K562 (cell line): Measurements from ENCODE around the gene SLC25A45. TPM values are rescaled to one million over a fixed set of nuclear protein-coding genes. Genes with fewer than 3 reads are reported as not detected.

Experiments used
- ATAC-seq: fragments of 200-7000 bp; cut with Tn5 transposase; 3 replicates; pipeline ENCODE4 v1.9.1; 2020; ENCODE audit warnings: moderate library complexity
- BruUV-seq: library from RNA; stranded (reverse); fragments of 400-500 nt; replicated peaks from 2 replicates; lab custom pipeline; 2021; lab: Mats Ljungman, UMichigan
- CTCF ChIA-PET: fragments of 300-600 bp; formaldehyde crosslinking; extraction: SDS; loops from one replicate; lab custom pipeline; 2021; ENCODE audit warnings: low intra/inter-chr PET ratio; lab: Yijun Ruan, JAX
- POLR2A ChIA-PET: fragments of 300-600, 350-650 bp; sonication (Branson Sonifier 250); formaldehyde crosslinking; extraction: SDS; loops from one replicate; lab custom pipeline; 2021; ENCODE audit warnings: antibody characterized with exemption, inconsistent platforms; lab: Yijun Ruan, JAX
- DNase-seq, 4 experiments: peaks; one replicate each; pipeline versions ENCODE4 v3.0.0 to v3.0.0-alpha.2; 2011 to 2018; ENCODE audit warnings: low spot score in 3 of 4, mixed read lengths in 3 of 4; ENCODE audit errors: extremely low read depth in 1 of 4
- FAIRE-seq: peaks from 2 replicates; lab custom pipeline; 2011; peaks lifted over from hg19 to GRCh38; lab: Jason Lieb, UNC
- H2AFZ ChIP-seq: 2 replicates; pipeline ENCODE4 v1.6.0; 2011; ENCODE audit warnings: low read depth, low read length, control low read depth, inconsistent platforms
- H3K27ac ChIP-seq: fragments of 200-600 bp; 3 replicates; pipeline ENCODE4 v1.8.0; 2011; ENCODE audit warnings: low read depth, mild to moderate bottlenecking, control low read depth, inconsistent platforms, low read length, moderate library complexity, mixed read lengths; ENCODE audit errors: extremely low read depth
- H3K27me3 ChIP-seq, 2 experiments: fragments of 300-600 bp in 1 of 2; 2 replicates in 1 of 2; 3 replicates in 1 of 2; pipeline versions ENCODE4 v1.6.0 to v1.8.0; 2011; ENCODE audit warnings: inconsistent platforms in 2 of 2, low read length in 2 of 2, mild to moderate bottlenecking in 1 of 2, mixed read lengths in 1 of 2, moderate library complexity in 1 of 2; ENCODE audit not compliant: control insufficient read depth in 2 of 2, insufficient read depth in 2 of 2
- H3K36me3 ChIP-seq: fragments of 300-600 bp; 3 replicates; pipeline ENCODE4 v1.8.0; 2011; ENCODE audit warnings: mild to moderate bottlenecking, low read length, inconsistent platforms; ENCODE audit not compliant: control insufficient read depth, insufficient read depth
- H3K4me1 ChIP-seq, 2 experiments: fragments of 200-600 bp in 1 of 2; replicated peaks in 1 of 2; 2 replicates in 1 of 2; 3 replicates in 1 of 2; pipeline versions ENCODE4 v1.5.1 to v1.8.0; 2011; ENCODE audit warnings: inconsistent platforms in 2 of 2, low read length in 2 of 2, mild to moderate bottlenecking in 1 of 2, mixed read lengths in 1 of 2, moderate library complexity in 1 of 2; ENCODE audit not compliant: control insufficient read depth in 2 of 2, insufficient read depth in 2 of 2
- H3K4me2 ChIP-seq: 2 replicates; pipeline ENCODE4 v1.6.1; 2011; ENCODE audit warnings: low read length, control low read depth, inconsistent platforms, mixed read lengths; ENCODE audit not compliant: insufficient read depth
- H3K4me3 ChIP-seq: fragments of 200-600 bp; sonication (generic), shearing (Covaris generic); 2 replicates; pipeline ENCODE4 v1.5.1; 2016; ENCODE audit warnings: control low read depth, inconsistent platforms
- H3K79me2 ChIP-seq: fragments of 200-600 bp; 3 replicates; pipeline ENCODE4 v1.8.0; 2011; ENCODE audit warnings: low read length, inconsistent platforms; ENCODE audit not compliant: control insufficient read depth, insufficient read depth
- H3K9ac ChIP-seq, 2 experiments: 2 replicates each; pipeline versions ENCODE4 v1.6.0 to v1.6.1; 2011; ENCODE audit warnings: low read depth in 2 of 2, low read length in 2 of 2, control low read depth in 1 of 2, inconsistent platforms in 1 of 2, mild to moderate bottlenecking in 1 of 2, mixed read lengths in 1 of 2; ENCODE audit not compliant: insufficient read depth in 1 of 2
- H3K9me1 ChIP-seq: one replicate; pipeline ENCODE4 v1.6.0; 2011; ENCODE audit warnings: inconsistent platforms, mild to moderate bottlenecking, low read length, moderate library complexity; ENCODE audit not compliant: control insufficient read depth, insufficient read depth
- H3K9me3 ChIP-seq: replicated peaks from 2 replicates; pipeline ENCODE4 v1.5.1; 2011; ENCODE audit warnings: low read depth, low read length, inconsistent platforms; ENCODE audit not compliant: control insufficient read depth, insufficient read depth
- H4K20me1 ChIP-seq: replicated peaks from 2 replicates; pipeline ENCODE4 v1.6.1; 2011; ENCODE audit warnings: low read length, inconsistent platforms, mixed read lengths; ENCODE audit not compliant: control insufficient read depth, insufficient read depth
- BCOR ChIP-seq: fragments of 450-650 bp; IDR thresholded peaks from 2 replicates; pipeline ENCODE4 v1.6.1; 2016
- BRD4 ChIP-seq: fragments of 200-600 bp; sonication (generic); IDR thresholded peaks from 2 replicates; pipeline ENCODE4 v1.6.1; 2017; ENCODE audit warnings: inconsistent platforms
- FOXK1 ChIP-seq: sonication (generic); formaldehyde crosslinking; IDR thresholded peaks from 2 replicates; pipeline ENCODE4 v1.8.0; 2022; ENCODE audit warnings: missing genetic modification reagents, mild to moderate bottlenecking, borderline replicate concordance
- HOXB6 ChIP-seq: fragments of 250-450 bp; sonication (Bioruptor Pico); IDR thresholded peaks from 2 replicates; pipeline ENCODE4 v1.5.1; 2022; ENCODE audit warnings: mild to moderate bottlenecking, borderline replicate concordance
- KLF13 ChIP-seq: fragments of 450-650 bp; IDR thresholded peaks from 2 replicates; pipeline ENCODE4 v1.6.1; 2016; ENCODE audit warnings: missing genetic modification characterization, low read depth, mild to moderate bottlenecking, missing compliant biosample characterization, moderate library complexity, borderline replicate concordance
- MCM3 ChIP-seq: fragments of 450-650 bp; IDR thresholded peaks from 2 replicates; pipeline ENCODE4 v1.6.1; 2016
- POLR2G ChIP-seq: fragments of 200-400 bp; formaldehyde crosslinking; IDR thresholded peaks from 2 replicates; pipeline ENCODE4 v1.6.1; 2017; ENCODE audit warnings: low read depth, mild to moderate bottlenecking, antibody characterized with exemption, low read length, moderate library complexity
- PTRF ChIP-seq: fragments of 450-650 bp; IDR thresholded peaks from 2 replicates; pipeline ENCODE4 v1.6.1; 2016; ENCODE audit warnings: mild to moderate bottlenecking, missing genetic modification characterization, missing compliant biosample characterization
- RB1 ChIP-seq: fragments of 450-650 bp; IDR thresholded peaks from 2 replicates; pipeline ENCODE4 v1.6.1; 2017; ENCODE audit warnings: low read depth, mild to moderate bottlenecking
- RCOR1 ChIP-seq, 2 experiments: IDR thresholded peaks; 2 replicates each; pipeline ENCODE4 v1.6.1; 2012; ENCODE audit warnings: low read depth in 2 of 2, low read length in 2 of 2, borderline replicate concordance in 1 of 2, improper control_type of control experiment in 1 of 2
- SMAD1 ChIP-seq: fragments of 150-350 bp; IDR thresholded peaks from 2 replicates; pipeline ENCODE4 v1.6.1; 2014; ENCODE audit warnings: low read length, low read depth; ENCODE audit not compliant: partially characterized antibody
- TCF7L2 ChIP-seq: fragments of 150-350 bp; IDR thresholded peaks from 2 replicates; pipeline ENCODE4 v1.6.1; 2016; ENCODE audit warnings: low read depth, mild to moderate bottlenecking, low read length, moderate library complexity
- TEAD2 ChIP-seq: fragments of 450-650 bp; IDR thresholded peaks from 2 replicates; pipeline ENCODE4 v1.6.1; 2016; ENCODE audit warnings: missing genetic modification characterization, control low read depth, missing compliant biosample characterization
- TGIF2 ChIP-seq: sonication (generic); formaldehyde crosslinking; IDR thresholded peaks from 2 replicates; pipeline ENCODE4 v1.8.1; 2022; ENCODE audit warnings: mild to moderate bottlenecking, missing genetic modification reagents, moderate library complexity
- TRIM24 ChIP-seq, 2 experiments: fragments of 450-650 bp; IDR thresholded peaks; 2 replicates each; pipeline ENCODE4 v1.6.1; 2016
- YY1 ChIP-seq, 3 experiments: IDR thresholded peaks; 2 replicates each; pipeline ENCODE4 v1.6.1; 2011; ENCODE audit warnings: low read length in 2 of 3, mild to moderate bottlenecking in 2 of 3, moderate library complexity in 2 of 3, borderline replicate concordance in 1 of 3, control low read depth in 1 of 3, low read depth in 1 of 3; ENCODE audit not compliant: insufficient read depth in 3 of 3, insufficient replicate concordance in 2 of 3, control insufficient read depth in 1 of 3, insufficient read length in 1 of 3; ENCODE audit errors: extremely low read depth in 1 of 3
- ZEB2 ChIP-seq: fragments of 450-650 bp; IDR thresholded peaks from 2 replicates; pipeline ENCODE4 v1.6.1; 2016
- ZNF121 ChIP-seq: sonication (generic); formaldehyde crosslinking; conservative IDR thresholded peaks from 2 replicates; pipeline ENCODE4 v1.8.0; 2022; ENCODE audit warnings: missing genetic modification reagents
- ZNF217 ChIP-seq: sonication (generic); formaldehyde crosslinking; IDR thresholded peaks from 2 replicates; pipeline ENCODE4 v1.8.0; 2022; ENCODE audit warnings: mild to moderate bottlenecking, missing genetic modification reagents
- ZSCAN32 ChIP-seq: fragments of 450-650 bp; formaldehyde crosslinking; IDR thresholded peaks from 2 replicates; pipeline ENCODE4 v1.4.0; 2020; ENCODE audit warnings: mild to moderate bottlenecking, moderate library complexity
- WGBS: fragments of 100-300 bp; shearing (Covaris generic); methylation state at CpG from one replicate; pipeline ENCODE4 v1.1.6; 2016; ENCODE audit warnings: low coverage, mixed read lengths; ENCODE audit not compliant: insufficient coverage; ENCODE audit errors: missing lambda C conversion rate; 5-methylcytosine and 5-hydroxymethylcytosine counted together
- in situ Hi-C: fragments of 300-500 bp; cut with MboI; formaldehyde crosslinking; loops from 4 replicates; pipeline ENCODE4 v1.15.0; 2018; ENCODE audit warnings: inconsistent platforms, mixed read lengths
- intact Hi-C: fragments of 100-400 bp; cut with micrococcal nuclease; formaldehyde crosslinking; loops from 2 replicates; pipeline ENCODE4 v1.14.2; 2022
- polyA plus RNA-seq, 8 experiments: library from polyadenylated mRNA; depleted of rRNA in 4 of 8; stranded (reverse) in 5 of 8; unstranded in 3 of 8; fragments of >200 nt; fragmentation: Nextera tagmentation in 2 of 8; fragmentation: Illumina TruSeq in 1 of 8; extraction: Ambion mirVana in 2 of 8; extraction: Trizol in 1 of 8; gene quantifications; 2 replicates each; pipeline versions ENCODE4 v1.2.1 to v1.2.3, GENCODE V29; 2011 to 2014; ENCODE audit warnings: inconsistent platforms in 1 of 8, missing spikeins in 1 of 8
- total RNA-seq, 7 experiments: library from RNA; depleted of rRNA in 6 of 7; stranded (reverse); fragments of >200 nt in 6 of 7; fragmentation: Illumina TruSeq in 2 of 7; extraction: Trizol in 2 of 7; gene quantifications; 2 replicates each; pipeline versions ENCODE4 v1.2.1 to v1.2.3, GENCODE V29; 2011 to 2021; ENCODE audit warnings: low replicate concordance in 1 of 7
- TF ChIP-seq, protein P1 (sequence below): fragments of 450-650 bp; formaldehyde crosslinking; IDR thresholded peaks from 2 replicates; pipeline ENCODE4 v1.4.0; 2020; ENCODE audit warnings: mild to moderate bottlenecking, mixed read lengths
- TF ChIP-seq, protein P2 (sequence below): sonication (generic); formaldehyde crosslinking; IDR thresholded peaks from 2 replicates; pipeline ENCODE4 v1.9.0; 2022; ENCODE audit warnings: mild to moderate bottlenecking, missing genetic modification reagents

Gene SLC25A45
- total and polyA plus RNA-seq, 9 of the 15 experiments (the other 6 are each of a cell fraction or from before 2014, with no cell fraction given): 0.15 to 2.3 (median 0.68) TPM

DNA sequence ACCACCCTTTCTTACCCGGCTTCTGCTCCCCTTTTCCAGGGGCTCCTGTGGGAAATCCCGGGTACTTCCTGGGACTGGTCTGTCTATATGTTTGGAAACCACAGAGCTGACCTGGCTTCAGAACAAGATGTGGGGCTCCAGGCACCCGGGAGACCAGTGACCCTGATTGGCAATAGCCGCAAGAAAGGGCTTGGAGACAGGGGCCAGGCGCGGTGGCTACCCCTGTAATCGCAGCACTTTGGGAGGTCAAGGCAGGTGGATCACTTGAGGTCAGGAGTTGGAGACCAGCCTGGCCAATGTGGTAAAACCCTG, 37.0 kb upstream of the SLC25A45 start:
- Histone ChIP-seq H2AFZ (no peak overlapping the region), H3K4me3 (peak overlapping the region; percentile 43), H3K79me2 (peaks cover 78% of the 10 kb centered on the region), H3K9ac (peak overlapping the region; percentile 88 to 98), H3K9me3 (no peaks in the 10 kb centered on the region), H3K4me2 (peak overlapping the region; percentile 91), H3K27ac (peak overlapping the region; percentile 98), H3K27me3 (no peaks in the 10 kb centered on the region), H4K20me1 (peaks cover 17% of the 10 kb centered on the region), H3K9me1 (no peaks in the 10 kb centered on the region), H3K4me1 (peaks cover 51 to 75% of the 10 kb centered on the region in 2 experiments), H3K36me3 (peaks cover 17% of the 10 kb centered on the region)
- BruUV-seq: no TSS peak
- in situ Hi-C loops (loop anchor here (5.0 kb wide), 1 partner anchor 93 kb away; no protein-coding TSS in a partner anchor), intact Hi-C loops (no loop called here)
- WGBS: 12% methylated on average over 7 of the region's 7 CpGs
- DNase-seq (no peak), FAIRE-seq (no peak), ATAC-seq (no peak)
- CTCF ChIA-PET: no interaction called here
- POLR2A ChIA-PET: interaction anchor here (0.6 to 17.3 kb wide), 16 partner anchors 8 to 542 kb away, joined by 3 to 1349 read pairs (median 6); partner anchors contain the start of genes FRMD8, MALAT1 and SLC25A45
- no peak for TF ChIP-seq TGIF2 (CRISPR knock-in tag)
- TF ChIP-seq, protein P1, sequence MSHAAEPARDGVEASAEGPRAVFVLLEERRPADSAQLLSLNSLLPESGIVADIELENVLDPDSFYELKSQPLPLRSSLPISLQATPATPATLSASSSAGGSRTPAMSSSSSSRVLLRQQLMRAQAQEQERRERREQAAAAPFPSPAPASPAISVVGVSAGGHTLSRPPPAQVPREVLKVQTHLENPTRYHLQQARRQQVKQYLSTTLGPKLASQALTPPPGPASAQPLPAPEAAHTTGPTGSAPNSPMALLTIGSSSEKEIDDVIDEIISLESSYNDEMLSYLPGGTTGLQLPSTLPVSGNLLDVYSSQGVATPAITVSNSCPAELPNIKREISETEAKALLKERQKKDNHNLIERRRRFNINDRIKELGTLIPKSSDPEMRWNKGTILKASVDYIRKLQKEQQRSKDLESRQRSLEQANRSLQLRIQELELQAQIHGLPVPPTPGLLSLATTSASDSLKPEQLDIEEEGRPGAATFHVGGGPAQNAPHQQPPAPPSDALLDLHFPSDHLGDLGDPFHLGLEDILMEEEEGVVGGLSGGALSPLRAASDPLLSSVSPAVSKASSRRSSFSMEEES (CRISPR knock-in tag): no peak
- TF ChIP-seq ZEB2: no peak
- 0 out of 2 replicates have a peak, but pooled peaks have one; percentile 12 for TF ChIP-seq TEAD2 (tag)
- no peak for TF ChIP-seq BCOR
- no peak for TF ChIP-seq YY1 (IDR thresholded peaks at IDR 0.05; ENCODE audit: borderline replicate concordance in 1 of 3, control insufficient read depth in 1 of 3, extremely low read depth in 1 of 3, insufficient read depth in 3 of 3, insufficient read length in 1 of 3, insufficient replicate concordance in 2 of 3, low read depth in 1 of 3, low read length in 2 of 3)
- no peak for TF ChIP-seq KLF13 (tag)
- TF ChIP-seq ZNF217 (CRISPR knock-in tag): no peak
- TF ChIP-seq HOXB6: no peak
- no peak for TF ChIP-seq RCOR1 (IDR thresholded peaks at IDR 0.05; ENCODE audit: borderline replicate concordance in 1 of 2, low read depth in 2 of 2, low read length in 2 of 2)
- TF ChIP-seq ZNF121 (CRISPR knock-in tag): no peak
- no peak for TF ChIP-seq FOXK1
- no peak for TF ChIP-seq MCM3
- 0 out of 2 replicates have a peak, but pooled peaks have one; percentile 12 for TF ChIP-seq ZSCAN32 (CRISPR knock-in tag)
- TF ChIP-seq POLR2G: 0 out of 2 replicates have a peak, but pooled peaks have one; percentile 1
- TF ChIP-seq PTRF (tag): no peak
- TF ChIP-seq TCF7L2: no peak
- TF ChIP-seq SMAD1: no peak
- TF ChIP-seq RB1: no peak
- TF ChIP-seq, protein P2, sequence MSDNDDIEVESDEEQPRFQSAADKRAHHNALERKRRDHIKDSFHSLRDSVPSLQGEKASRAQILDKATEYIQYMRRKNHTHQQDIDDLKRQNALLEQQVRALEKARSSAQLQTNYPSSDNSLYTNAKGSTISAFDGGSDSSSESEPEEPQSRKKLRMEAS (CRISPR knock-in tag): no peak
- TF ChIP-seq TRIM24 (IDR thresholded peaks at IDR 0.05): no peak
- peak; percentile 94; the same call in 1 of the 2 replicates for TF ChIP-seq BRD4
